OCI-M2 (cell line): ENCODE results near the gene PRKAA2.
A peak's percentile ranks its signal among the peaks of the same experiment; 100 is the strongest.

Source experiments
- DNase-seq: peaks from one replicate; lab custom pipeline; 2025; ENCODE audit not compliant: unreplicated experiment; lab: John Stamatoyannopoulos, UW

The PRKAA2 gene

DNA sequence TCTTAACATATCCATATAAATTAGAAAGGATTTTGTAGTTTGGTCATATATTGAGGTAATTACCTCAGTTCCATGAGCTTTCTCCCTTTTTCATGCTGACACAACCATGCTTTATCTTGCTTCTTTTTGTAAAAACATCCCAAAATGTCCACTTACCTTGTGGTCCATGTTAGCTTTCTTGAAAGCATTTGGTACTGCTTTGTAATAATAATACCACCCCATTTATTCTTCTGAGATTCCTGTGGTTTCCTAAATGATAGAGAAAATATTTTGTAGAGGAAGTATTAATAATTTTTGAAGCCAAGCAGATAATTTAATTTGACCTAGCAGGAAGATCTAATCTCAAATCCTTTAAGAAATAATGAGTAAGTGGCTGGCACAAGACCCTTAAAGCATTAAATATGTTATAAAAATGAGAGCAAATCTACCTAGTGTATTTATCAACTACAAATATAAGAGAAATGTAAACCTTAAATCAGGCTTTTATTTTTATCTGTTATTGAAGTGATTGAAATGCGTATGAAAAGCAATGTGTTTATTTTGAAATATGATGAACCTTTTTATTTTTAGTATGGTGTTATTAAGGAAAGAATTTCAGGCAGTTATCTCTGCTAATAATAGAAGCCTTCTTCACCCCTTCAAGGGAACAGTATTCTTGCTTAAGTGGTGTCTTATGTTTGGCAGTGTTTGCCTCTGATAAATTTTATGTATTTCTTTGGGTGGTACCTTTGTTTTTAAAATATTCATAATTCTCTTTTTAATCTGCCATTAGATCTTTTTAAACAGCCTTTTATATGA is 9.2 kb downstream of the PRKAA2 start:
- DNase-seq: no peak

DNA sequence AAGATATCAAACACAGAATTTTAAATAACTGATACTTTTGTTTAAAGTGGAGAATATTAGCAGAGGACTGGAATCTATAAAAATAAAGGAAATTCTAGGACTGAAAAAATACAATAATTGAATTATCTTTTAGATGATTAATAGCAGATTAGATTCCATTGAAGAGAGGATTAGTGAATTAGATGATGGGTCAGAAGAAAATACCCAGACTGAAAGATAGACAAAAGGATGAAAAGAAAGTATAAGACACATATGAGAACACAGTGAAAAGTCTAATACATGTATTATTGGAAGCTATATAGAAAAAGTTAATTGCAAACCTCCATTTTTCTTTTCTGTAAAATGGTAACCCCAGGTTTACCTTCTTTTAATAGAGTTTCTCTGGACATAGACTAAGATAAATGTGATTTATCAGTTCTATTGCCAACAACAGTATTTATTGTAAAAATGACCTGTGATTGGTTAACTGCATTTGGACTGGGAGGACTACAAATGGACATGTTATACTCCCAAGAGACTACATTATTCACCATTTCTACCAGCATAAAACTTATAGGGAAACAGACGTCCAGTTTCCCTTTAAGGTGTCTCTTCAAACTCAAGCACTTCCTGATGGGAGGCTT is 11.0 kb downstream of the PRKAA2 start:
- no peak for DNase-seq

DNA sequence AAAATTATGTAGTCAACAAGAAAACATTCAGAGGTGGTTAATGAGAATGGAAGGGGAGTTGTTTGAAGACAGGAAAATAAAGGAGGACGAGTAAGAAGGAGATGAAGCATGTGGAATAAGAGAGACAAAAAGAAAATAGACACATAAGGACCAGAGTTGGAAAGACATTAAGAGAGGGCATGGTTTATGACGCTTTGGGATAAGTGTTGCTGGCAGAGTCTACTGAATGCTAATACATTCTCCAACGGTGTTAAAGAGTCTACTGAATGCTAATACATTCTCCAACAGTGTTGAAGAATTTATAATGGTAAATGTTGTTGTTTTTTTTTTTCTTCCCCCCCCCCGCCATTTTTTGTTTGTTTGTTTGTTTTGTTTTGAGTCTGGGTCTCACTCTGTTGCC is 13.1 kb downstream of the PRKAA2 start:
- DNase-seq: no peak

DNA sequence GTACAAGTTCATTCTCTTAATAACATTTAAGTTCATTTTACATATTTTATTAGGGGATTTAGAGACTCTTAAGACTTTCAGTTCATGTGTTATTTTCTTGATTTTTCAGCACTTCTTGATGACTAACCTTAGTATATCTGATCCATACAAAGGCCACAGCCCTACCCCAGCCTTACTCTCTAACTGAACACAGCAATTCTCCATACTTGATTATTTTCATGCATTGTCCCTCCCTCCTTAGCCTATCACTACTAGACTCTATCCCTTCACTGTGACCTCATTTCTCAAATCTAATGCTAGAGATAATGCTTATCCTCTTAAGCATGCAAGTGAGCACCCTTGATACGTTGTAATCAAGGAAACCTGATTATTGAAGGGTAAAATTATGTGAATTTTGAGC is 15.2 kb downstream of the PRKAA2 start:
- DNase-seq: no peak

DNA sequence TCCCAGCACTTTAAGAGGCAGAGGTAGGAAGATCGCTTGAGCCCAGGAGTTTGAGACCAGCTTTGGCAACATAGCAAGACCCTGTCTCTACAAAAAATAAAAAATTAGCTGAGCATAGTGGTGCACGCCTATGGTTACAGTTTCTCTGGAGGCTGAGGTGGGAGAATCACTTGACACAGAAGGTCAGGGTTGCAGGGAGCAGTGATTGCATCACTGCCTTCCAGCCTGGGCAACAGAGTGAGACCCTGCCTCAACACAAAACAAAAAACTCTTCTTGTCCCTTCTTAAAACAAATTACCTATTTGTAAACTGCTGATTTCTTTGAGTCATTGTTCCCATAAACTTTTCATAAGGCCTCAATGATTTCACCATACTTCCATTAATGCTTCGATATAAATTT is 18.7 kb downstream of the PRKAA2 start:
- no peak for DNase-seq

DNA sequence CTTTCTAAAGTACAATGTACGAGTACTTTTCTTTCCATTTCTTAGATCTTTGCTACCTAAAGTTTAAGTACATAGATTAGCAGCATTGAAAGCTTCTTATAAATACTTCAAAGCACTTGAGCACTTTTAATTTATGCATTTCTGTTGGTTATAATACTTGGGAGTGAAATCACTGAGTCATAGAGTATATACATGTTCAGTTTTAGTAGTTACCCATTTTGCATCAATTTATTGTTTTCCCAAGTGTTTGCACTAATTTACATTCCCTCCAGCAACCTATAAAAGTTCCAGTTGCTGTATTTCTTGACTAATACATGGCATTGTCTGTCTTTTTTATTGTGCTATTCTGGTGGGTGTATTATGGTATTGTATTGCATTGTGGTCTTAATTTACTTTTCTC is 20.3 kb downstream of the PRKAA2 start:
- DNase-seq: no peak

DNA sequence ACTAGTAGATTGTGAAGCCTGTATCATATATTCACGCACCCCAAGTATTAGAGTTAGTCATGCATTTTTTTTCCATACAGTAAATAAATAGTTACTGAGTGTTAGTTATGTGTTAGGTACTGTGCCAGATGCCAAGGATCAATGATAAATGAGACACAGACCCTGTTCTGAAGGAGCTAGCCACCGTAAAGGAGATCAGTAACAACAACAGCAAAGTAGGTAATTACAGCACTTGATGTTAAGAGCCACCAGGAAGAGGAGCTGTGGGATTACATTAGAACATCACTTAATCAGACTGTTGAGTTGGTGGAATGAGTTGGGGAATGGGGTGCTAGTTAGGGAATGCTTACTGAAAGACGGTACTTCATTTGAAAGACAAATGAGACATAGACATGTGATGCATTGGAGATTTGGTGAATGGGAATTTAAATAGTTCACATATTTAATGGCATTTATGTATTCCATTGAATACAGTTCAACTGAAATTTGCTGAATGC is 21.0 kb downstream of the PRKAA2 start:
- DNase-seq: no peak

DNA sequence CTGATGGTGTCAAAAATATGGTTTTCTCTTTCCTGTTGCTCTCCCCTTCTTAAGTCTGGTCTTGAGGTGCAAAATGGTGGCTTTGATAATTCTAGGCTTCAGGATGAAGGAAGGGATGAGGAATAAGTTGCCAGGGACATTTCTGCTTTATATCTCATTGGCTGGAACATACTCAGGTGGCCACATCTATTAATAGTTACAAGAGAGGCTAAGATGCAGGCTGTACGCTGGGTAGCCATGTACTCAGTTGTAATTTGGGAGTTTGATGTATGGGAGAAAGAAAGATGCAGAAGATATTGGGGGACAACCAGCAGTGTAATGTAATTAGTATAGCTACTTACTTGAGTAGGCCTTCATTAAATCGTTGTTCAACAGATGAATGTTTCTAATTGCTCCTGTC is 25.2 kb downstream of the PRKAA2 start:
- no peak for DNase-seq

DNA sequence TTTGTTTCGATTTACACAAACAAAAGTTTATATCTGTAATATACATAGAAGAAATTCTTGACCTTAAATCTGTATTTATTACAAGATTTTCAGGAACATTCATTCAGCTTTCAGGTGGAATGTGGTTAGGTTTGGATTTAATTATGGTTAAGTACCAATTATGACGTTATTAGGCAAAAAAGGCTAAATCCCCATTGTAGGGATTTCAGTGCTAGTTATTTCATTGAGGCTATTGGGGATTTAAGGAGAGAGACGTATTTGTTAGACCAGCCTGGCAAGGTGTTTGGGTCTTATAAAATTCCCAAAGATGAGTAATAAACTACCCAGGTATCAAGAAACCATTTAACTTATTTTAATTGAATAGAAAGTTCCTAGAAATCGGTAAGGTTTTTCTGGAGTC is 26.0 kb downstream of the PRKAA2 start:
- no peak for DNase-seq

DNA sequence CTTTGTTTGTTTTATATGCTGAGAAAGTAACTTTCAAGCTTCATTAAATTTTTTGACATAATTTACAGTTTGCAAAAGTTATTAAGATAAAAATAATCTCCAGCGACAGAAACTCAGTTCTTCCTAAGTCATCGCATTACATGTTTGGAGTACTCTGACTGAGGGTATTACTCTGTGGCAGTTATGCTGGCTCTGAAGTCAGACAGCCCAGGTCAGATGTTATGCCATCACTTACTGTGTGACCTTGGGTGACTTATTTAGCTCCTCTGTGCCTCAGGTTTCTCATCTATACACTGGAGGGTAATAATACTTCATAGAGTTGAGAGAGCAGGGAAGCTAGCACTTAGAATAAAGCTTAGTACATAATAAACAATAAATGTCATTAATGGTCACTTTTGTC is 26.4 kb downstream of the PRKAA2 start:
- no peak for DNase-seq

DNA sequence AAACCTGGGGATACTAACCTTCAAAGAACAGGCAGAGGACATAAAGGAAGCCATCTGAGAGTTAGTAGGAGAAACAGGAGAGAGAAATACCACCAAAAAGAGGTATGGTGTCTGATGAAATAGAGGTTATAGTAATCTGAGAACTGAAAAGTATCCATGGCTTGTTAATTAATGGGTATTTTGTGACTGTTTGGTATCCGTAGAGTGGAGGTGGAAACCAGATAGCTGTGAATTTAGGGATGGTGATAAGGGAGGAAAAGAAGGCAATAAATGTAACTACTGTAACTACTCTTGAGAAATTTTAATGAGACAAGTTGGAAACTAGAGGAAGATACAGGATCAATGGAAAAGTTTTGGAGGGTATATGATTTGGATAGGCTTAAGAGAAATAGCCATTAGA is 27.5 kb downstream of the PRKAA2 start:
- no peak for DNase-seq

DNA sequence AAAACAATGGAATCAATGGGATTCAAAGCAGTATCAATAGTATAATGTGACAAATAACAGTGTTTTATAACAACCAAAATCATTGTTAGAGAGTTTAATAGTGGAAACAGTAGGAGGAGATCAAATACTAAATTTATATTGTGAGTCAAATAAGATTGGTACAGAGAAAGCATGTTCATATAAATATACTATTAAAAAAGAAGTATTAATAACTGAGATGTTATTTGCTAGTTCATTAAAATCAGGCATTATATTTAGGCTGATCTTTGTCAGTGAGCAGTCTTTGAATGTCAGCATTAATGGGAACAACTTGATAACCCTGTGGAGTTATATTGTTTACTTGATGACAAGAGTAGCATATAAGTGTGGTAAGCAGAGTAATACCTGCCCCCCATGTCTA is 30.6 kb downstream of the PRKAA2 start:
- DNase-seq: no peak

DNA sequence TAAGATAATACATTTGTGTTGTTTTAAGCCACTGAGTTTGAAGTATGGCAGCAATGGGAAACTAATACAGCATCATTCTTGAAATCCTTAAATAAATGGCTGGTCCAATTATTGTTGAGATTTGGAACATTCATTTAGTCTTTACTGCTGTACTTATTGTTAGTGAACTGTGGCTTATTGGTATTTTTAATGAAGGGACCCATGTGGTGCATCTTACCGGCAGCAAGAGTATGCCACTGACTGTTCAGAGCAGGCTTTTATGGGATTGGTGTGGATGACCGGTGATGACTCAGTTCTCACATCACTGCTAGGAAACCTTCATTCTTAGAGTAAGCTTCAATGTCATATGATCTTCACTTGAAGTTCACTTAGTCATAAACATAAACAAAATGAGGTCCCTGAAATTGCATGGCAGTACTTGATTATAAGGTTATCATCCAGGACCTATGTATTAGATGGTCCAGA is 31.5 kb downstream of the PRKAA2 start:
- no peak for DNase-seq

DNA sequence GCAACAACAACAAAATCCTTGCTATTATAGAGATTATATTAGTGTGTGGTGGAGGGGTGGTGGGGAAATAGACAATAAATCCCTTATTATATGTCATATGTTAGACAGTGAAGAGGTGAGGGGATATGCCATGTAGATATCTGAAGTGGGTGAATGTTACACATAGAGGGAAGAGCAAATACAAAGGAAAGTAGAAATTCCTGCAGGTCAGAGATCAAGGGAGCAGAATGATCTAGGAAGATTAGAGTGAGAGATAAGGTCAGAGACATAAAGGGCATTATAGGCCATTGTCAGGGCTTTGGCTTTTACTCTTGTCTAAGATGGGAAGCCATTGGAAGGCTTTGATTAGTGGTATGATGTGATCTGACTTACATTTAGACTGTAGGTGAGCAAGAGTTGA is 38.5 kb downstream of the PRKAA2 start:
- no peak for DNase-seq

DNA sequence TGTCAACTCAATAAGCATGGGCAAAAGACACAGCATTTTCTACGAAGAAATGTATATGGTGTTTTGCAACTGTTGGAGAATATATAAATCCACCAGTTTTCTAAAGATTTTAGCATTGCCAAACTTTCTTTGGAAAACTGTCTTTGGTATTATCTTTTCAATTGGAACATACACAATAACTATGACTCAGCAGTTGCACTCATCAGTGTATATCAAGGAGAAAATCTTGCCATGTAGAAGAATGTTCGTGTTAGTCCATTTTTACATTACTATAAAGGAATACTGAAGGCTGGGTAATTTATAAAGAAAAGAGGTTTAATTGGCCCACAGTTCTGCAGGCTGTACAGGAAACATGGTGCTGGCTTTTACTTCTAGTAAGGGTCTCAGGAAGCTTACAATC is 41.1 kb downstream of the PRKAA2 start:
- no peak for DNase-seq

DNA sequence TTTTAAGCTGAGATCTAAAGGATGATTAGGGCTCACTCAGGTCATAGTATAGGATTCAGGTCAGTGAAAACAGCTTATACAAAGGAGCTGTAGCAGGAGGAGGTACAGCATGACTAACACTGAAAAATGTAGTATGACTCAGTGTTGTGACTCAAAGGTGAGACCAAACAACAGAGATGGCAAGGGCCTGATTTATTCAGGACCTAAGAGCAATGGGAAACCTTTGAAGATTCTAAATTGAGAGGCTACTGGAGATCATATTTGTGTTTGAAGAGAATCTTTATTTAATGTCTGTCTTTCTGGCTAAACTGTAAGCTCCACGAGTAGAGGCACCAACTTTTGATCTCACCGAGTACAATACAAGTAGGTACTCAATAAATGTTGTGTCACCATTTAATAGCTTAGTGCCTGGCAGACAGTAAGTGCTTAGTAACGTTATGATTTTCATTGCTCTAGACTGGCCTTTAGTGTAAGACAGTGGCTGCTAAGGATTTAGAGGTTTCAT is 43.5 kb downstream of the PRKAA2 start:
- DNase-seq: no peak

DNA sequence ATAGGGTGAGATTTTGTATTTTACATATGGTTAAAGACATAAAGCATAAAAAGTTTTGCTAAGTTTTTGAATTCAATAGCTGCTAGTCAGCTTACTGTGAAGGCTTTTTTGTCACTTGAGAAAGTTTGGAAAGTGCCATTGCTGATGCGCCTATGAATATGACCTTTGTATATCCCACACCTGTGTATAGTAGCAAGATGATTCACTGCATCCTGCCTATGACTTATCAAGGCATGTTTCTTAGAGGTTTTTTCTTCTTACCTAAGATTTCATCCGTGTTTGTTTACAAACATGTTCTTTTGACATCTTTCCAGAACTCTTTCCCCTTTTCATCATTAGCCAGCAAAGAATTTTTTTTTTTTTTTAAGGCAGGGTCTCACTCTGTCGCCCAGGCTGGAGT is 51.5 kb downstream of the PRKAA2 start:
- DNase-seq: no peak

DNA sequence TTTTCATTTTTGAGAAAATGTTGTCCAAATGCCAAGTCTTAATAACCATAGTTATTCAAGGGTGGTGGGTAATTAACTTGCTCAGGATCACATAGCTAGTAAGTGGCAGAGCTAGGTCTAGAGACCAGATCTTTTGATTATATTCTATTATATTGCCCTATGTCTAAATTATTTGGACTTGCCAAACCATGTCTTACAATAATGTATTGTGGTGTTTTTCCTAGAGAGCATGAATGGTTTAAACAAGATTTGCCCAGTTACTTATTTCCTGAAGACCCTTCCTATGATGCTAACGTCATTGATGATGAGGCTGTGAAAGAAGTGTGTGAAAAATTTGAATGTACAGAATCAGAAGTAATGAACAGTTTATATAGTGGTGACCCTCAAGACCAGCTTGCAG is 58.6 kb downstream of the PRKAA2 start:
- DNase-seq: no peak

DNA sequence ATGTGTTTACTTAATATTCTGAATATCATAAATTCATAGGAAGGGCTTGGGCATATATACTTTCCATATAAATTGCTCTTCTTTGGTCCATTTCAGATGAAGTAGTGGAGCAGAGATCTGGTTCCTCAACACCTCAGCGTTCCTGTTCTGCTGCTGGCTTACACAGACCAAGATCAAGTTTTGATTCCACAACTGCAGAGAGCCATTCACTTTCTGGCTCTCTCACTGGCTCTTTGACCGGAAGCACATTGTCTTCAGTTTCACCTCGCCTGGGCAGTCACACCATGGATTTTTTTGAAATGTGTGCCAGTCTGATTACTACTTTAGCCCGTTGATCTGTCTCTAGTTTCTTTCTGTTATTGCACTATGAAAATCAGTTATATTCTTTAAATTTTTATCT is 62.3 kb downstream of the PRKAA2 start:
- no peak for DNase-seq

DNA sequence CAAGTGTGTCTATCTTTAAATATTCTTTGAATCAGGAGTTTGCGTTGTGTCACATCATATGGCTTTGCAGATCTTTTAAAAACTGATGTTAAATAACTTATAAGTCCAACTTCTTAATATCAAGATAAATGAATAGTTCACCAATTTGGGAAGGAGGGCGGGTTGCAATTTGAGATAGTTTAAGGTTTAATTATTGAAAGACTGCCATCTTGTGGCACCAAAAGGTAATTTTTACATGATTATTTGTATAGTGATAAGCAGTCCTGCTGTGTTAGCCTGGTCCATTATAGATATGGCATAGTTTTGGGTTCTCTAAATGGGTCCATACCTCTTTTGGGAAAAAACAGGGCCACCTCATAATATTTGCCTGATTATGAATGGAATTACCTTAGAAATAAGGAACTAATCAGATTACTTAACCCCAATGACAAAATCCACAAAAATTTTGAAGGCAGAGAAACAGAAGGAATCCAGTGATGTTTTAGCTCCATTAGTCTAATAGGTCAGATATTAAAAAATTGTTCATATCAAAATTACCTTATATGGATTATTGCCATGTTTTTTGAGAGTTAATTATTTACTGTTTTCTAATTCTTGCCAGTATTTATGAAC is 64.3 kb downstream of the PRKAA2 start:
- DNase-seq: peak; percentile 3

DNA sequence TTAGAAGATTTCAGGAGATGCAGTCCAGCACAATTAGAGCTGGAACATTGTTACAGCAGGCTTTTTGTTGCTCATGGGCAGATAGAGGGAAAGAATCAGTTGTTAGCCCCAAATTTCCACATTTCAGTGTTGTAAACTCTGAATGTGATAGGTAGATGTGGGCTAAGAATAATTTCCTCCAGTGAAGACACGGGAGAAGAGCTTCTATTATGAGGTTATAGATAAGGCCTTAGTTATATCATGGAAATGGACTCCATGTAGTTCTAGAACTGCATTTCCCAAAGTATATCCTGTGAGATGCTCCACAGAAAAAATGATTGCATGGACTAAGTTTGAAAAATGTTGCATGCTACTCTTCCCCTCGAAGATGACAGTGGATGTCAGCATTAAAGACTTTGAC is 64.9 kb downstream of the PRKAA2 start:
- DNase-seq: no peak

DNA sequence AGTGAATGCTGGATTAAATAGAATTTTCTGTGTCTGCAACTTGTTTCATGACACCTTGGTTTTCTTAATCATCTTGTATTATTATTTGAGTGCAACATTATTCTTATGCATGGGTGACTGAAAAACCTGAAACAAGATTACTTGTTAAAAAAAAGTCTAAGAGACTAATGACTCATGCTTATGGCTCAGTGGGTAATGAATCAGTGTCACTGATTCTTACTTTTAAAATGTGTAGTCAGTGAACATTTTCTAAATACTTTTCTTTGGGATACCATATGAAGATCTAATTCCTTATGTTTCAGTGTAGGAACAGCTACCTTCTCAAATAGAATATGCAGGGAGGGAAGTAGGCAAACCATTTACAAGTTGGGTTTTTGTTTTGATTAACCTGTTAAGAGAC is 65.5 kb downstream of the PRKAA2 start:
- no peak for DNase-seq
